Measurements from ENCODE around the gene HINT1. TPM values are rescaled to one million over a fixed set of nuclear protein-coding genes. Genes with fewer than 3 reads are reported as not detected.

The HINT1 gene
- total RNA-seq, 1 donor from 2014 or later: 194 TPM

DNA sequence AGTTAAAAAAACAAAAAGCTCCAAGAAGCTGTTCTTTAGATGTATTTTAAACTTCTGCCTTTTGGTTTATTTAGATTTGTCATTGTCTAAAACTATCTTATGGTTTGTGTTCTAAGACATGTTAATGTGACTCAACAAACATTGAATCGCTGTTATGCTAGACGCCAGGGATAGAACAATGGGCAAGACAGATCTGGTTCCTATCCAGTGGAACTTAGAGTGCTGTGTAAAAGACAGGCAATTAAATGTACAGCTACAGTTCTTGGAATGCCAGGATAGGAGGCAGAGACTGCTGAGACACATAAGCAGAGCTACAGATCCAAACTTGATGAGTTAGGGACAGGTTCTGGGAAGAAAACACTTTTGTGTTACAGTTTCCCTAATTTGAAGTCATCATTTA, 28.1 kb upstream of the HINT1 start:
- no peak overlapping the region for H3K4me3 Mint-ChIP-seq (ENCODE audit: unreplicated experiment)
- no peaks in the 10 kb centered on the region for H3K27me3 Mint-ChIP-seq (ENCODE audit: unreplicated experiment)
- H3K36me3 Mint-ChIP-seq (ENCODE audit: unreplicated experiment): peaks cover 5% of the 10 kb centered on the region
- no peaks in the 10 kb centered on the region for H3K4me1 Mint-ChIP-seq (ENCODE audit: unreplicated experiment)
- no peak overlapping the region for H3K27ac Mint-ChIP-seq (ENCODE audit: unreplicated experiment)
- no peaks in the 10 kb centered on the region for H3K9me3 Mint-ChIP-seq (ENCODE audit: unreplicated experiment)
- TF ChIP-seq, protein P1, sequence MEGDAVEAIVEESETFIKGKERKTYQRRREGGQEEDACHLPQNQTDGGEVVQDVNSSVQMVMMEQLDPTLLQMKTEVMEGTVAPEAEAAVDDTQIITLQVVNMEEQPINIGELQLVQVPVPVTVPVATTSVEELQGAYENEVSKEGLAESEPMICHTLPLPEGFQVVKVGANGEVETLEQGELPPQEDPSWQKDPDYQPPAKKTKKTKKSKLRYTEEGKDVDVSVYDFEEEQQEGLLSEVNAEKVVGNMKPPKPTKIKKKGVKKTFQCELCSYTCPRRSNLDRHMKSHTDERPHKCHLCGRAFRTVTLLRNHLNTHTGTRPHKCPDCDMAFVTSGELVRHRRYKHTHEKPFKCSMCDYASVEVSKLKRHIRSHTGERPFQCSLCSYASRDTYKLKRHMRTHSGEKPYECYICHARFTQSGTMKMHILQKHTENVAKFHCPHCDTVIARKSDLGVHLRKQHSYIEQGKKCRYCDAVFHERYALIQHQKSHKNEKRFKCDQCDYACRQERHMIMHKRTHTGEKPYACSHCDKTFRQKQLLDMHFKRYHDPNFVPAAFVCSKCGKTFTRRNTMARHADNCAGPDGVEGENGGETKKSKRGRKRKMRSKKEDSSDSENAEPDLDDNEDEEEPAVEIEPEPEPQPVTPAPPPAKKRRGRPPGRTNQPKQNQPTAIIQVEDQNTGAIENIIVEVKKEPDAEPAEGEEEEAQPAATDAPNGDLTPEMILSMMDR (IDR thresholded peaks at IDR 0.05): no peak
- no peak for DNase-seq (ENCODE audit: extremely low spot score, unreplicated experiment)

GRCh38 chr5:131186561-131187256, 21.7 kb upstream of the HINT1 start:
- H3K4me1 Mint-ChIP-seq (ENCODE audit: unreplicated experiment): no peaks in the 10 kb centered on the region
- H3K27ac Mint-ChIP-seq (ENCODE audit: unreplicated experiment): peak overlapping the region; percentile 58
- H3K27me3 Mint-ChIP-seq (ENCODE audit: unreplicated experiment): no peaks in the 10 kb centered on the region
- H3K36me3 Mint-ChIP-seq (ENCODE audit: unreplicated experiment): peaks cover 13% of the 10 kb centered on the region
- TF ChIP-seq, protein P1 (IDR thresholded peaks at IDR 0.05): no peak
- no peak overlapping the region for H3K4me3 Mint-ChIP-seq (ENCODE audit: unreplicated experiment)
- no peak for DNase-seq (ENCODE audit: extremely low spot score, unreplicated experiment)
- H3K9me3 Mint-ChIP-seq (ENCODE audit: unreplicated experiment): no peaks in the 10 kb centered on the region

DNA sequence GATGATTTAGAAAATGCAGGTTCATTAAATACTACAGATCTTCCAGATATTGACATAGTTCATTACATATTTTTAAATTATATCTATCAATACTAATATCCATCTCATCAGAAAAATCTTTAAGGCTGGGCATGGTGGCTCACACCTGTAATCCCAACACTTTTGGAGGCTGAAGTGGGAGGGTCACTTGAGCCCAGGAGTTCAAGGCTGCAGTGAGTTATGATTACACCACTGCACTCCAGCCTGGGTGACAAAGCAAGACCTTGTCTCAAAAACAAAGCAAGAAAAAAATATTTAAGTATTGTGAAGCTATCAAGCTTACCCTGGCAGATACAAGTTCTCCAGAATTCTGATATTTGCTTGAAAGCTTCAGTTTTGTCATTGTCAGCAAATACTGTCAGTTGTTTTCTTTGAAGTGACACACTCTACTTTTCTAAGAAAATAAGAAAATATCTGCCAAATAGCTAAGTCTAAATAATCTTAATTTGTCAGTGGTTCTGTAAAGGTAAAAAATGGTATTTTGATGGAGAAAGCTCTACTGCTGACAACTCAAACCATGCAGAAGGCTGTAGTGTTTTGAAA, 20.6 kb upstream of the HINT1 start:
- H3K27ac Mint-ChIP-seq (ENCODE audit: unreplicated experiment): no peak overlapping the region
- peaks cover 13% of the 10 kb centered on the region for H3K36me3 Mint-ChIP-seq (ENCODE audit: unreplicated experiment)
- TF ChIP-seq, protein P1 (IDR thresholded peaks at IDR 0.05): no peak
- H3K27me3 Mint-ChIP-seq (ENCODE audit: unreplicated experiment): no peaks in the 10 kb centered on the region
- H3K4me3 Mint-ChIP-seq (ENCODE audit: unreplicated experiment): no peak overlapping the region
- H3K4me1 Mint-ChIP-seq (ENCODE audit: unreplicated experiment): no peaks in the 10 kb centered on the region
- no peak for DNase-seq (ENCODE audit: extremely low spot score, unreplicated experiment)
- H3K9me3 Mint-ChIP-seq (ENCODE audit: unreplicated experiment): no peaks in the 10 kb centered on the region

DNA sequence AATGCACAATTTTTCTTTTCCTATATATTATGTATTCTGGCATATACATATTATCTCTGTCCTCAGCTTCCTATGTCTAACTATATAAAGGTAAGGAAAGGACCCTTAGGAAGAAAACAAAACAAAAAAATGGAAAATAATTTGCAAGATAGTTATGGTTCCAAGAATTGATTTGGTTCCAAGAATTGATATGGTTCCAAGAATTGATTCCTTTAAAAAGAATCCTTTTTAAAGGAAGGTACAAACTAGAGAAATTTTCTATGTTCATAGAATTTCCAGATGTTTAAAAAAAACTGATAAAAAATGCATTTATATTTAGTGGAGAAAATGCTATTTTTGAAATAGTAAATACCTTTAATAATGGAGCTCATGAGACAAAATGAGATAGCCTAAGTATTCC, 17.8 kb upstream of the HINT1 start:
- Mint-ChIP-seq H3K4me1 (ENCODE audit: unreplicated experiment) (no peaks in the 10 kb centered on the region), H3K36me3 (ENCODE audit: unreplicated experiment) (peaks cover 8% of the 10 kb centered on the region), H3K27ac (ENCODE audit: unreplicated experiment) (no peak overlapping the region)

GRCh38 chr5:131180407-131180806, 15.4 kb upstream of the HINT1 start:
- Mint-ChIP-seq H3K27me3 (ENCODE audit: unreplicated experiment) (no peaks in the 10 kb centered on the region), H3K9me3 (ENCODE audit: unreplicated experiment) (no peaks in the 10 kb centered on the region), H3K27ac (ENCODE audit: unreplicated experiment) (no peak overlapping the region), H3K36me3 (ENCODE audit: unreplicated experiment) (peaks cover 10% of the 10 kb centered on the region), H3K4me1 (ENCODE audit: unreplicated experiment) (no peaks in the 10 kb centered on the region), H3K4me3 (ENCODE audit: unreplicated experiment) (no peak overlapping the region)
- TF ChIP-seq, protein P1 (IDR thresholded peaks at IDR 0.05): no peak
- DNase-seq (ENCODE audit: extremely low spot score, unreplicated experiment): no peak

More for the DNA sequence above, 17.8 kb upstream of the HINT1 start:
- TF ChIP-seq, protein P1 (IDR thresholded peaks at IDR 0.05): no peak
- H3K9me3 Mint-ChIP-seq (ENCODE audit: unreplicated experiment): no peaks in the 10 kb centered on the region
- H3K4me3 Mint-ChIP-seq (ENCODE audit: unreplicated experiment): no peak overlapping the region
- H3K27me3 Mint-ChIP-seq (ENCODE audit: unreplicated experiment): no peaks in the 10 kb centered on the region
- no peak for DNase-seq (ENCODE audit: extremely low spot score, unreplicated experiment)

Data from osteocyte (in vitro differentiated cells).